Bronchus fibroblast of lung (primary cell): ENCODE results near the gene LAGE3. TPM values are rescaled to one million over a fixed set of nuclear protein-coding genes. Genes with fewer than 3 reads are reported as not detected.

Experiments
- total RNA-seq: library from RNA; depleted of rRNA; stranded (reverse); fragments of >200 nt; gene quantifications from 2 replicates; pipeline ENCODE4 v1.2.3, GENCODE V29; 2015

The LAGE3 gene
- 28.2 and 32.1 TPM in 2 replicates for total RNA-seq

GRCh38 chrX:154478728-154479622, at the start of gene LAGE3:
Gene LAGE3 (minus strand): TSS chrX:154479281. CDS start chrX:154478915, 366 bp downstream.

GRCh38 chrX:154515966-154516655, 37.0 kb upstream of the LAGE3 start, which contains the start of gene FAM3A:
Gene FAM3A (minus strand): TSS chrX:154516232. CDS start chrX:154515772, 460 bp downstream.

GRCh38 chrX:154490414-154491083, 11.5 kb upstream of the LAGE3 start, which contains the start of gene SLC10A3:
Gene SLC10A3 (minus strand): TSS chrX:154490629. CDS start chrX:154488940, 1,689 bp downstream.

GRCh38 chrX:154486396-154487207, 7.5 kb upstream of the LAGE3 start, which contains the start of gene UBL4A:
Gene UBL4A (minus strand): TSS chrX:154486615. CDS start chrX:154486584, 31 bp downstream.

GRCh38 chrX:154458116-154458953, 20.7 kb downstream of the LAGE3 start, which contains the start of gene PLXNA3:
Gene PLXNA3 (plus strand): TSS chrX:154458281. CDS start chrX:154460184, 1,903 bp downstream.

GRCh38 chrX:154443992-154444754, 34.9 kb downstream of the LAGE3 start, which contains the start of gene FAM50A:
Gene FAM50A (plus strand): TSS chrX:154444141. CDS start chrX:154444236, 95 bp downstream.

GRCh38 chrX:154436983-154437752, 41.9 kb downstream of the LAGE3 start, which contains the start of gene GDI1:
Gene GDI1 (plus strand): TSS chrX:154437154. CDS start chrX:154437255, 101 bp downstream.

GRCh38 chrX:154428176-154429171, 50.6 kb downstream of the LAGE3 start, which contains the start of gene ATP6AP1:
Gene ATP6AP1 (plus strand): TSS chrX:154428677. CDS start chrX:154428693, 16 bp downstream.

Other genes with a start within 250 kb of the LAGE3 start
- not detected in 2 replicates for gene OPN1MW3, start 221.7 kb downstream of the LAGE3 start, total RNA-seq
- gene TEX28, start 184.2 kb downstream of the LAGE3 start, total RNA-seq, result not detected in 2 replicates
- gene TKTL1, start 183.5 kb downstream of the LAGE3 start, total RNA-seq, result not detected in 2 replicates
- gene FLNA, start 104.6 kb downstream of the LAGE3 start, total RNA-seq, result 1,491 and 1,595 TPM in 2 replicates
- 67.2 and 76.8 TPM in 2 replicates for gene EMD, start 100.0 kb downstream of the LAGE3 start, total RNA-seq
- gene RPL10, start 80.9 kb downstream of the LAGE3 start, total RNA-seq, result 6,084 and 6,687 TPM in 2 replicates
- 36.7 and 41.4 TPM in 2 replicates for gene DNASE1L1, start 70.0 kb downstream of the LAGE3 start, total RNA-seq
- 17.5 and 24.2 TPM in 2 replicates for gene TAFAZZIN, start 67.7 kb downstream of the LAGE3 start, total RNA-seq
- gene ATP6AP1, start 50.6 kb downstream of the LAGE3 start, total RNA-seq, result 32.4 and 36.0 TPM in 2 replicates
- 113 and 125 TPM in 2 replicates for gene GDI1, start 42.1 kb downstream of the LAGE3 start, total RNA-seq
- gene FAM50A, start 35.1 kb downstream of the LAGE3 start, total RNA-seq, result 52.6 and 60.2 TPM in 2 replicates
- 14.4 and 17.8 TPM in 2 replicates for gene PLXNA3, start 21.0 kb downstream of the LAGE3 start, total RNA-seq
- gene UBL4A, start 7.3 kb upstream of the LAGE3 start, total RNA-seq, result 48.5 and 59.5 TPM in 2 replicates
- 22.7 and 26.2 TPM in 2 replicates for gene SLC10A3, start 11.3 kb upstream of the LAGE3 start, total RNA-seq
- gene FAM3A, start 37.0 kb upstream of the LAGE3 start, total RNA-seq, result 45.4 and 48.2 TPM in 2 replicates
- gene G6PD, start 67.6 kb upstream of the LAGE3 start, total RNA-seq, result 95.3 and 101 TPM in 2 replicates
- gene IKBKG, start 68.3 kb upstream of the LAGE3 start, total RNA-seq, result 19.5 and 20.8 TPM in 2 replicates
- not detected in 2 replicates for gene CTAG1A, start 105.9 kb upstream of the LAGE3 start, total RNA-seq
- not detected in 2 replicates for gene CTAG1B, start 140.0 kb upstream of the LAGE3 start, total RNA-seq
- 2.4 and 2.7 TPM in 2 replicates for gene CTAG2, start 174.3 kb upstream of the LAGE3 start, total RNA-seq